Stimulated activated CD4-positive, alpha-beta T cell treated with anti-CD3 and anti-CD28 coated beads, Interleukin-12 subunit alpha, Interleukin-12 subunit beta, amount 100 ng/mL, for 4 hours (primary cell): ENCODE results near the gene FBXO10.
"Not testable (repeated sequence)": the region's sequence is repeated elsewhere in the genome, so short reads cannot be mapped to it uniquely, and the experiment has no call there.

Experiments
- DNase-seq: peaks from one replicate; pipeline ENCODE4 v3.0.0-alpha.2; 2020

Gene FBXO10

DNA sequence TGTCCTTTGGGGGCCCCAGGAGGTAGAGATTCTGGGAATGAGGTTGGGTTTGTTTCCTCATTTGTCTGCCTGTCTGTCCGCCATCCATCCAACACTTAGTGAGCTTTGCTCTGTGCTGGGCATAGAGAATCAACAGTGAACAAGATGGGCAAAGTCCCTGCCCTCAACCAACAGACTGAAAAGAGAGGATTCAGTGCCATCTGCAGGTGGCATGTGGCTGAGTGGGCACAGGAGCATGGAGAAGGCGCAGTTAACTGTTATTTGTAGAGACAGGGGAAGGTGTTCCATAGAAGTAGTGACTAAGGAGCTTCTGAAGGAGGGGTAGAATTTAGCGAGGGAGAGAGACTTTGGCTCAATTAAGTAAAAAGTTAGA, 67.4 kb downstream of the FBXO10 start:
- no peak for DNase-seq

DNA sequence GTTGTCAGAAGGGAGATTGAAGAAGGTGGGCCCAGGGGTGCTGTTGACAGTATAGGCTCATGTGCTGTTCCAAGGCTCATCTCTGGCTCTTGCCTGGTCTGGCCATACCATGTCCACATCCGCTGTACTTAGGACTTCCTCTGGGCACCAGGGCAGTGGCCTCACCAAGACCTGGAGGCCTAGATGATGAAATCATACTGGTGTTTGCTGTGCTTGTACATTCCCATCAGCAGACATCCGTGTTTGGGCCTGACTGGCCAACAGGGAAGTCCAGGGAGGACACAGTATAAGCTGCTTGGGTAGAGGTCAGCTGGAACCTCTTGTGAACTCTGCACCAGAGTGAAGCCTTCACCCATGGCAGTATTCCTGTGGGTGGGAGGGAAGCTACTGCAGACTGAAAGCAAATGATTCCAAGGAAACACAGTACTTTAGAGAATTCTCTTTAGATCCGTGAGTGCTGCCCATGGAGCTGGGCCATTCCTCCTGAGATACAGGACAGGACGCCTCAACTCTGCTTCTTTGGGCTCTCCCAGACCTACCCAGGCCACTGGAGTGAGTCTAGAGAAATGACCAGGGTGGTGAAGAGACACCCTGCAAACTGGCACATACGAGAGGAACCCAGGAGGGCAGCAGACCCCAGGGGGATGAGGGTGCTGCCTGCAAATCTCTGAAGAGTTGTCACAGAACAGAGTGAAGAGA, 67.9 kb downstream of the FBXO10 start:
- DNase-seq, result no peak

DNA sequence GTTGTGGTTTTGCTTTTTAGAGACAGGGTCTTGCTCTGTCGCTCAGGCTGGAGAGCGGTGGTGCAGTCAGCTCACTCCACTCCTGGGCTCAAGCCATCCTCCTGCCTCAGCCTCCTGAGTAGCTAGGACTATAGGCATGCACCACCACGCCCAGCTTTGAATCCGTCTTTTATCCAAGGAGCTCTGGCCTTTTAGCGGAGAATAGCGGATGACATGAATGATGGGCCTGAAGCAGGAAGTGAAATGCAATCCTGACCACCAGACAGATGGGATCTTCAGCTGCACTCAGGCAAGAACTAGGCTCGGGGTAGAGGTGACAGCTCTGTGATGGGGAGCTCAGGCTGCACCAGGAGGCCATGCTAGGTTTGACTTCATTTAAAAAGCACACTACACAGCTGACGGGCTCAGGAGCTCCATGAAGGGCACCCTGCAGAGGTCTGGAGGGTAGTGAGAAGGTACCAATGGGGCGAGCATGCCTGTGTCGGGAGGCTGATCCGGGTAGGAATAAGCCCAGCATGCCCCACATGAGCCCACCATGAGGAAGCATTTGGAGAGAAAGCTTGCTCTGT, 68.5 kb downstream of the FBXO10 start:
- no peak for DNase-seq

DNA sequence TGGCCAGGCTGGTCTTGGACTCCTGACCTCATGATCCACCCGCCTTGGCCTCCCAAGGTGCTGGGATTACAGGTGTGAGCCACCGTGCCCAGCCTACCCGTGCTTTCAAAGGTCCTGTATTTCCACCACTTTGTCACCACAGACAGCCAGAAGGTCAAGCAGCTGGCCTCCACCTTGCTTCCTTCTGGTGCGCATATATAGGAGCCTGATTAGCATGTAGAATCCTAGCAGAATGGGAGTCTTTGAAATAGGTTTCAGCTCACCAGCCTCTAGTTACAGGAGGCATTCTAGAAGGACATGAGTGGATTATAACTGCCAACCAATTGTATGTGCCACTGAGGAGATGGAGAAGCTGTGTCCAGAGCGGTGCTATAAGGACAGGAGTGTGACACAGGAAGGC, 71.6 kb downstream of the FBXO10 start:
- DNase-seq, result no peak

DNA sequence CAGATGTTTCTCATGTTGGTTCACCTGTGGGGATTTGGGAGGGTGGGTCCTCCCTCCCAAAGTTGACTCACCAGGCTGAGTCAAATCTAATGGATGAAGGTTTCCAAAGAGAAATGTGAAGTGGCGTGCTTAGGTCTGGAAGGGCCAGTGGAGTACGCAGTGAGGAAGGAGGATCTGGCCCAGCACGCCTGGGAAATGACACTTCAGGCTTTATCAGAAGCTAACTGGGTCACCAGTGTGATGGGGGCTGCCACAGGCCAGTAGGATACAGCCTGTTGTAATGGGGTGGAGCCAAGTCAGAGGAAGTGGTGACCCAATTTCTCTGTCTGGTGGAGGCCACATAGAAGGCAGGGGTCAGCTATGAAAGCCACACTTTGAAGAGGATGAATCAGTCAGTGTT, 72.4 kb downstream of the FBXO10 start:
- no peak for DNase-seq

DNA sequence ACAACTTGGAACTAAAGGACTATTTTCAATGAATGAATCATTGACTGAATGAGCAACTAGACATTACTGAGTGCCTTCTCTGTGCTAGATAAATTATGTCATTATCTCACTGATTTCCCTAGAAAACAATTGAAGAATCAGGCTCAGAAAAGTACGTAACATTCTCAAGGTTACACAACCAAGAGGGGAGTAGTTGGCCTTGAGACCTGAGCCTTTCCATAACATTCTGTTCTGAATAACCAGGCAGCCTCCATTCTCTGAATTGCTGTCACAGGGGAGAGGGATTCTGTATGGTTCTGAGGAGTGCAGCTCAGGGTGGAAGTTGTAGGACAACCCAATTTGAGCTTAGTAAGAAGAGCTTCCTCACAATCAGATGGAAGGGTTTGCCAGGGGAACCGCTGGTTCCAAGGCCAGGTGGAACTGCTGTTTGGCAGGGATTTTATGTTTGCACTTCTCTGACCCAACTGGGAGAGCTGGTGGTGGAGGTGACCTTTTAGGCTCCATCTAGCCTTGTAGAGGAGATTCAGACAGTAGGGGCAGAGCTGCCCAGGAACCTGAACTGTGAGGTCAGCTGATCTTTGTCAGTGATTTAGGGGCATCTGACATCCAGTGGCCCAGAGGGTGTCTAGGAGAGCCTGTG, 74.1 kb downstream of the FBXO10 start:
- no peak for DNase-seq

DNA sequence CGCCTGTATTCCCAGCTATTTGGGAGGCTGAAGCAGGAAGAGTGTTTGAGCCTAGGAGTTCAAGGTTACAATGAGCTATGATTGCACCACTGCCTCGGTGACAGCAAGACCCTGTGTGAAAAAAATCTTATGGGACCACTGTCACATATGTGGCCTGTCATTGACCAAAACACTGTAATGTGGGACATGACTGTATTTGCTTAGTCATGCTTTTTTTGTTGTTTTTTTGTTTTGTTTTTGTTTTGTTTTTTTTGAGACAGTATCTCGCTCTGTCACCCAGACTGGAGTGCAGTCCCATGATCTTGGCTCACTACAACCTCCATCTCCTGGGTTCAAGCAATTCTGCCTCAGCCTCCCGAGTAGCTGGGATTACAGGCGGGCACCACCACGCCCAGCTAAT, 76.9 kb downstream of the FBXO10 start:
- DNase-seq, result no peak

DNA sequence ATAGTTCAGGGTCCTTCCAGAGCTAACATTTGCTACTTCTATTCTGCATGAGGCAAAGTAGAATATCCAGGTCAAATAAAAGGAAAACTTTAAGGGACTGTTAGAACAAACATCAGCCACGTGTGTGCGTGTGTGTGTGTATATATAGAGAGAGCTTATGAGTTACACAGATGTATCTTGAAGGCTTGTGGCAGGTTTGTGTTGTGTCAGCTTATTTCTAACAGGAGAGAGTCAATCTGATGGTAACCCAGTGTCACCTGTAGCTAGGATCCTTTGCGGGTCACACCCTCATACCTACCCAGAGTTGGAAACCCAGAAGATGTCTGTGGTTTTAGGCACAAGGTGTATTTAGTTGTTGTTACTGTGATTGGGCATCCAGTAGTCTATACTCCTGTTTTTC, 77.7 kb downstream of the FBXO10 start:
- no peak for DNase-seq

DNA sequence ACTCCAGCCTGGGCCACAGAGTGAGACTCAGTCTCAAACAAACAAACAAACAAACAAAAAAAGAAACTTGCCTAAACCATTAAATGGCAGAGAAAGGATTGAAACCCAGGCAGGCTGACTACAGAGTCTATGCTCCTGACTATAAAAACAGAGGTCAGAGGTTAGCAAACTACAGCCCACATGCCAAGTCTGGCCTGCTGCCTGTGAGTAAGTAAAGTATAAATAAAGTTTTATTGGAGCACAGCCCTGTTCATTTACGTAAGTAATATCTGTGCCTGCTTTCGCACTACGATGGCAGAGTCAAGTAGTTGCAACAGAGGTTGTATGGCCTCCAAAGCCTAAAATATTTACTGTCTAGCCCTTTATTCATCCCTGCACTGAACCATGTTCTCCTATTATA, 78.9 kb downstream of the FBXO10 start:
- DNase-seq, result no peak

DNA sequence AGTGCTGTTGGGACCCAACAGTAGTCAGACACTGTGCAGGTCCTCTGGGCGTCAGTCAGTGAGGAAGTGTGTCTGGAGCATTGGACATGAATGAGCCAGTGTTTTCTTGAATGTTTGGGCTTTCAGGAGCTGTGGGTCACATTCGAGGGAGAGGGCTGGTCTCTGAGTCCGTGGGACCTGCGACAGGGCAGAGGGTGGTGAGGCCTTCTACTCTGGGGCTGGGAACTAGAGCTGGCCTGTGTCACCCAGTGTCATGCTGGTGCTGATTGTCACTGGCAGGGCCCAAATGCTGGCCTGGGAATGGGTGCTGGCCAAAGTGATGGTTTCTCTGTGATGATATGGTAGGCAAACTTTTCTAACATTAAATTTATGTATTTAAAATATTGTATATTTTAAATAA, 80.2 kb downstream of the FBXO10 start:
- no peak for DNase-seq

DNA sequence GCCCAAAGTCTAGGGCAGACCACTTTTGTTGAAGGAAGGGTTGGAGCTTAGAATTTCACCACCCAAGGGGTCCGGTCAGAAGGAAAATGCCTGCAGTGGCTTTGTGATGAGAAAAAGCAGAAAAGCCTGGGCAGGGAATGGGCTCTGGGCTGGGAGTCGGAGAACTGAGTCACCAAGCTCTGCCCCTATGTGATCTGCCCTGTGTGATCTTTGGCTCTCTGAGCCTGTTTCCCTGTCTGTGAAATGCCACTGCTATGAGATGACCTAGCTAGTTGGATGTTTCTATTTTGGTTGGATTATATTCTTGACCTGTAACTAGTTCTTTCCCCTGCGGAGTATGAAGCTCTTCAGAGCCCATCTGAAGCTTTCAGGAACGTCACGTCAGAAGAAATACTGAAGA, 80.6 kb downstream of the FBXO10 start:
- no peak for DNase-seq

DNA sequence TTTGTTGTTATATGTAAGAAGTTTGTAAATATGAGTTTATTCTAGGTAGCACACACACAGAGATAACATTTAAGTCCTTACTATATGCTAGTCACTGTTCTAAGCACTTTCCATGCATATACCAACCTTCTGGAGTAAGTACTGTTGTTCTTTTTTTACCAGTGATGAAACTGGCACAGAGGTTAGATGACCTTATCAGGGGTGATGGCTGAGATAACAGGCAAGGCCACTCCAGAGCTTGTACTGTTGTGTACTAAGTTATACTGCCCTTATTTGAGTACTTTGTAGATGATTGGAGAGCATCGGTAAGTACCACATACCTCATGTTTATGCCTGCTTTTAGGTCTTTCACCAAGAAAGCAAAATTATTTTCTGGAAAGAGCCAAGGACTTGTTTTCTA, 84.2 kb downstream of the FBXO10 start:
- no peak for DNase-seq

DNA sequence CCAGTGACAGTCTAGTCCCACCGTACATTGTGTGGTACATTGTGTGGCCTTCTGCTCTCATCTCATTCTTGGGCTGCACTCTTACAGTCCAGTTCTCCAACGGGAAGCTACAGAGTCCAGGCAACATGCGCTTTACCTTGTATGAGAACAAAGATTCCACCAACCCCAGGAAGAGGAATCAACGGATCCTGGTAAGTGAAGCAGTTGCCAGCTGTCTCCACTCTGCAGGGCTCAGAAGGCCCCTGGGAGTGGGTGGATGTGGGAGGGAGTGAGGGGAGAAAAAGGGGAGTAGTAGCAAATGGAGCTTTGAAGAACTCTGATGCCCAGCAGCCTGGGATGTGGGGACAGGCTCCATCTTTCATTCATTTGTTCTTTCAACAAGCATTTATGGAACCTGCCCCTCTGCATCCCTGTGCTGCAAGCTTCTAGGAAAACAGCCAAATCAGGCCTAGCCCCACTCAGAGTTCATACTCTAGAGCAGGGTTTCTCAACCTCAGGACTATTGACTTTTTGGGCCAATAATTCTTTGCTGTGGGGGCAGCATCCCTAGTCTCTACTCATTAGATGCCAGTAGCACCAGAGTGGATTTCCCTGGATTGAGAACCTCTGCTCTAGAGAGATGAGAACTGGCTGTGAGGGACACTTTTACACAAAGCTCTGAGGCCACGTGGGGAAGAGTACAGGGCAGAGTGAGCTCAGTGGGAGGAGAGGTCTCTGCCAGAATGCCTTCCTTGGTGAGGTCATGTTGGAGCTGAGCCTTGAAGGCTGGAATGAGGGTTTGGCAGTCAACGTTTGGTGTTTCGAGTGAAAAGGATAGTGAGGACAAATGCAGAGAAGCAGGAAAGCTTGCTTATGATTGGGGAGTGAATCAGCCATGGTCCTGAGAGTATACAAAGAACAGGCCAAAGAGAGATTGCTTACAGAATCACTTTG, 89.3 kb downstream of the FBXO10 start:
- DNase-seq, result no peak

DNA sequence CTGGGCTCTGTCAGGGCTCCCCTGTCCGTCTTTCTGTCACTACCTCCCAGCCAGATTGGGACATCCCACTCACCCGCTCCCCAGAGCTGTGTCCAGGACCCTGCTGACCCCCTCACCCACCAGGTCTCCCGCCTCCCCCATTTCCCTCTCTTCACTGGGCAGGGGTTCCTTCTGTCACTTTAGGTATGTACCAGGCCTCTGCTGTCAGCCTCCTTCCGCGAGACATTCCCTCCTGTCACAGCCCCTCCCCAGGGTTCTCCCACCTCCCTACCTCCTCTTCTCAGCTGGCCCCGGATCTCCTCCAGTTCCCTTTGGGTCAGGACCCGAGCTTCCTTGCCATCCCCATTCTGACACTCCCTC, 89.9 kb downstream of the FBXO10 start:
- no peak for DNase-seq

DNA sequence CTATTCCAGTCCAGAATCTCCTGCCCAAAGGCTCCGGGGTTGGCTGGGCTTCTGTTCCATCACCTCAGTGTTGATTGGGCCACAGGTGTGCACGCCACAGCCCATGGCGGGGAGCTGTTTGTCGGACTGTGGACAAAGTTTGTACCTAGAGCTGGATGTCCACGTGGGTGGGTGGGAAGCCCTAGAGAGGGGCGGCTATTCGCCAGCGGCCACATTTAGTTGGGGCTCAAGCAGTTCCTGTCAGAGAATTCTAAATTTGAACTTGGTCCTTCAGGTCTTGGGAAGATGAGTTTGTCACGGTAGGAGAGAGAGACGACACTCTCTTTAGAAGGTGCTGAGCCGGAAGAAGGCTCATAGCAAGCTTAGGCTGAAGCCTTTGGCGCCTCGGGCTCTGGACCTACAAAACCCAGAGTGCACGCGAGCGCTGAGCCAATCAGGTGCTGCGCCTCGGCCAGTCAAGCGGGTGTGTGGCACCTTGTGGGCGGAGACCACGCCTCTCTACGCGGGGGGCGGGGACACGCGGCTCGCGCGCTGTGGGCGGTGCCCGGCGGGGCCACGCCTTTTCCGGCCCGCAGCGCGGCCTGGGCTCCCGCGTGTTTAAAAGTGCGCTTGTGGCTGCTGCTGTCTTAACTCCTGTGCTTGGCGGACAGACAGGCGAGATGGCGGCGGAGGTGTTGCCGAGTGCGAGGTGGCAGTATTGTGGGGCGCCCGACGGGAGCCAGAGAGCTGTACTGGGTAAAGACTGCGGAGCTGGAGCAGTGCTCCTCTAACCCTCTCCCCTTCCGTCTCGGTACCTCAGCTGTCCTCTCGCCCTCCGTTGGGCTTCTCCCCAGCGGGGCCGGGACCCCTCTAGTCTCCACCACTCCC, 90.6 kb downstream of the FBXO10 start, which contains the start of gene POLR1E:
TSS of gene POLR1E (plus strand) at position 560 of the 867 bp plus-strand sequence. CDS start at position 660, 100 bp downstream.
- peak; percentile 97 for DNase-seq

DNA sequence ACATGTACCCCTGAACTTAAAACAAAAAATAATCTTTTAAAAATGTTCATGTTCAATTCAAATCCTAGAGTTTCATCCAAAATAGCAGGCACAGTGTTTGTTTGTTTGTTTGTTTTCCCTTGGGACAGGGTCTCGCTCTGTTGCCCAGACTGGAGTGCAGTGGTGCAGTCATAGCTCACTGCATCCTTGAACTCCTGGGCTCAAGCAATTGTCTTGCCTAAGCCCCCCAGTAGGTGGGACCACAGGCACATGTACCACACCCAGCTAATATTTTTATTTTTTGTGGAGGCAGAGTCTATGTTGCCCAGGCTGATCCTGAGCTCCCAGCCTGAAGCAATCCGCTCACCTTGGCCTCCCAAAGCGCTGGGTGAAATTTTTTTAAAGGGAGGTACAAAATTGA, 95.4 kb downstream of the FBXO10 start:
- DNase-seq, result no peak

DNA sequence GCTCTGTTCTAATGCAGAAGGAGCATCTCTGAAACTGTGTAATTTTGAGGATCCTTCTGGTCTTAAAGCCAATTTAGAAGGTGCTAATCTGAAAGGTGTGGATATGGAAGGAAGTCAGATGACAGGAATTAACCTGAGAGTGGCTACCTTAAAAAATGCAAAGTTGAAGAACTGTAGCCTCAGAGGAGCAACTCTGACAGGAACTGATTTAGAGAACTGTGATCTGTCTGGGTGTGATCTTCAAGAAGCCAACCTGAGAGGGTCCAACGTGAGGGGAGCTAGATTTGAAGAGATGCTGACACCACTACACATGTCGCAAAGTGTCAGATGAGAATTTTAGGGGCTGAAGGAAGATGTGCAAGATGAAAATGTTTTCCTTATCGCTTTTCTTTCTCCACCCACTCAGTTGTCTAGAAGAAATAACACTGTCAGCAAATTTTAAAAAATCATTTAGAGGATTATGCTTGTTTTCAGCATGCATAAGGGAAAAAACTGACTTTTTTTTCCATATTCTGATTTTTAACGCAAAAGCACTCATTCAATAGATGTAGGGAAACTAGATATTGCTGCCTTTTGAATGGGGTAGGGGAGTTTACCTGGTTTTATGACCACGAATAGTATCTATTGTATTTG, 98.1 kb downstream of the FBXO10 start:
- not testable (repeated sequence) for DNase-seq

DNA sequence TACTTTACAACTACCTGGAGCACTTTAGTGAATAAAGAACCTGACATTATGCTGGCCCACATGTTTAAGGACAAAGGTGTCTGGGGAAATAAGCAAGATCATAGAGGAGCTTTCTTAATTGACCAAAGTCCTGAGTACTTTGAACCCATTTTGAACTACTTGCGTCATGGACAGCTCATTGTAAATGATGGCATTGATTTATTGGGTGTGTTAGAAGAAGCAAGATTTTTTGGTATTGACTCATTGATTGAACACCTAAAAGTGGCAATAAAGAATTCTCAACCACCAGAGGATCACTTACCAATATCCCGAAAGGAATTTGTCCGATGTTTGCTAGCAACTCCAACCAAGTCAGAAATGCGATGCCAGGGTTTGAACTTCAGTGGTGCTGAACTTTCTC, 98.7 kb downstream of the FBXO10 start:
- DNase-seq, result not testable (repeated sequence)

DNA sequence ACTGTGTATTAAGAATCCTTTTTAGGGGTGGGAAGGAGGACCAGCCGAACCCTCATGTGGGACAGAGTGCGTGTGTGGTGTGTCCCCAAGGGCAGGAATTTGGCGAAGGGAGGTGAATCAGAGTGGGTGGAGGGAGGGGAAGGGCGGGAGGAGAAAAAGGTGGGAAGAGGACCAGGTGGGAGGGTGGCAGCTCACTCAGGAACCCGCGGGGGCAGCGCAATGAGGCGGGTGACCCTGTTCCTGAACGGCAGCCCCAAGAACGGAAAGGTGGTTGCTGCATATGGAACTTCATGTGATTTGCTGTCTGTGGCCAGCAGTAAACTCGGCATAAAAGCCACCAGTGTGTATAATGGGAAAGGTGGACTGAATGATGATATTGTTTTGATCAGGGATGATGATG, 99.2 kb downstream of the FBXO10 start:
- DNase-seq, result no peak

DNA sequence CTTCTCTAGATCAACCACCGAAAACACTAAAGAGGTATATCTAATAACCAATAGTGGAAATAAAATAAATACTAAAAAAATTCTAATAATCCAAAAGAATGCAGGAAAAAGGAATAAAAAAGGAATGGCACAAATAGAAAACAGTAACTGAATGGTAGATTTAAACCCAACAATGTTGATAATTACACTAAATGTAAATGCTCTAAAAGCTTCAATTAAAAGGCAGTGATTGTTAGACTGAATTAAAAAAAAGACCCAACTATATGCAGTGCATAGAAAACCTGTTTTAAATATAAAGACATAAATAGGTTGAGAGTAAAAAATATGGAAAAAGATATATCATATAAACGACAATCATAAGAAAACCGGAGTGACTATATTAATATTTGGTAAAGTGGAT, 101.7 kb downstream of the FBXO10 start:
- DNase-seq, result no peak

DNA sequence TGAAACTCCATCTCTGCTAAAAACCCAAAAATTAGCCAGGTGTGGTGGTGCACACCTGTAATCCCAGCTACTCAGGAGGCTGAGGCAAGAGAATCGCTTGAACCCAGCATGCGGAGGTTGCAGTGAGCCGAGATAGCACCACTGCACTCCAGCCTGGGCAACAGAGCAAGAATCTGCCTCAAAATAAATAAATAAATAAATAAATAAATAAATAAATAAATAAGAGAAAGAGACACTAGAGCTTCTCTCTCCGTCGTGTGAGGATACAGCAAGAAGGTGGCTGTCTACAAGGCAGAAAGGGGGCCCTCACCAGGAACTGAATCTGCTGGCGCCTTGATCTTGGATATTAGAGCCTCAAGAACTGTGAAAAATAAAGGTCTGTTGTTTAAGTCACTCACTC, 102.2 kb downstream of the FBXO10 start:
- not testable (repeated sequence) for DNase-seq
